Sigmoid colon (tissue), 4 donors: ENCODE data around the gene SLC6A9.

Experiments used
- CTCF ChIP-seq, 4 experiments: fragments of 450-650 bp in 3 of 4; fragments of 200-600 bp in 1 of 4; IDR thresholded peaks; one replicate each; pipeline ENCODE4 v1.5.1; 2016 to 2019; ENCODE audit warnings: antibody characterized with exemption in 4 of 4, mild to moderate bottlenecking in 3 of 4, moderate library complexity in 2 of 4
- EP300 ChIP-seq, 4 donors: sonication (generic); formaldehyde crosslinking; IDR thresholded peaks; one replicate each; pipeline ENCODE4 v1.6.1; 2017; ENCODE audit warnings: antibody characterized with exemption in 4 of 4
- POLR2A ChIP-seq, 2 donors: fragments of 450-650 bp; IDR thresholded peaks; one replicate each; pipeline ENCODE4 v1.6.1; 2016; ENCODE audit warnings: antibody characterized with exemption in 2 of 2, mild to moderate bottlenecking in 2 of 2, moderate library complexity in 2 of 2
- POLR2AphosphoS5 ChIP-seq, 4 donors: sonication (generic); formaldehyde crosslinking; IDR thresholded peaks; one replicate each; pipeline ENCODE4 v1.6.1; 2017; ENCODE audit warnings: antibody characterized with exemption in 4 of 4

- no peak for TF ChIP-seq POLR2A (IDR thresholded peaks at IDR 0.05)
- no peak for TF ChIP-seq CTCF (IDR thresholded peaks at IDR 0.05)
- no peak for TF ChIP-seq EP300 (IDR thresholded peaks at IDR 0.05)
- TF ChIP-seq POLR2AphosphoS5 (IDR thresholded peaks at IDR 0.05), result no peak
These were observed 31.8 kb downstream of the SLC6A9 start for GRCh38 chr1:43999455-43999854.
